Measurements from ENCODE around the gene NKAPD1. TPM values are rescaled to one million over a fixed set of nuclear protein-coding genes. Genes with fewer than 3 reads are reported as not detected.
A peak's percentile ranks its signal among the peaks of the same experiment; 100 is the strongest.

The NKAPD1 gene
- total and polyA plus RNA-seq, 9 of the 15 experiments (the other 6 are each of a cell fraction or from before 2014, with no cell fraction given): 14.1 to 73.5 (median 29.3) TPM

DNA sequence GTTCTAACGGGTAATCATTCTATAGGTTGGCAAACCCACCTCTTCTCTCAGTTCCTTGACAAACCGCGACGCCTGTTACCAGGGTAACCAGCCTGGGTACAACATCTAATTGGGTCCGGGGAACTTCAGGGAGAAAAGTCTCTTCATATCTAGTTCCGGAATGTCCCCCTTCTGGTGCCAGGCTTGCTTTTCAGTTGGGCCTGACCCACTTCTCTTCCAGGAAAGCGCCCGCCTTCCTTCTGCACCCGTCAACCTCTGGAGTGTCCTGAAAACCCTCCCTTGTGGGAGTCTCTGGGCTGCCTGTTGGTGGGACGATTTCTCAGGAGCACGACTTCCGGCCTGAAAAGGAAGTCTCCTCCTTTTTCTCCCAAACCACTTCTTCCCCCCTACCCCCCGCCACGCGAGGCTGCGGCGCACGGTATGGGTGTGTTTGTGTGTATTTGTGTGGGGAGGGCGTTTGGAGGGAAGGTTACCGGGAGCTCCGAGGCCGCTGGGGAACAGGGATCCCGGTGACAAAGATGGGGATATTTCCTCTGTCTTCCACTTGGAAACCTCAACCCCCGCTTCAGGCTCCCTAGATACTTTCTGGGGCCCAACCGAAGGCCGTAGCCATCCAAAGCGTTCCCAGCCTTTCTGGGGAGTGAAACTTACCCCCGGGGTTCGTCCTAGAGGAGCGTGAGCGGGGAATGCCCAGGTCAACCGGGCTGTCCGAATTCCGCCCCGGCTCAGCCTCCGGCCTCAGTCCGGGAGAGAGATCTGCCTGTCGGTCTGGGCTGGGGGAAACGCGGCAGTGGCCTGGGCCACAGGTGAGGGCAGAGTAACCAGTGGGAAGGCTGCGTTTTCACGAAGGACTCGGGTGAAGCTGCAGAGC lies at the start of gene NKAPD1, which contains the start of gene PIH1D2 (continued):
- no peak for TF ChIP-seq FOXA1 (IDR thresholded peaks at IDR 0.05; ENCODE audit: borderline replicate concordance)
- TF ChIP-seq SLC30A9 (CRISPR knock-in tag; IDR thresholded peaks at IDR 0.05): no peak
- TF ChIP-seq, protein P1, sequence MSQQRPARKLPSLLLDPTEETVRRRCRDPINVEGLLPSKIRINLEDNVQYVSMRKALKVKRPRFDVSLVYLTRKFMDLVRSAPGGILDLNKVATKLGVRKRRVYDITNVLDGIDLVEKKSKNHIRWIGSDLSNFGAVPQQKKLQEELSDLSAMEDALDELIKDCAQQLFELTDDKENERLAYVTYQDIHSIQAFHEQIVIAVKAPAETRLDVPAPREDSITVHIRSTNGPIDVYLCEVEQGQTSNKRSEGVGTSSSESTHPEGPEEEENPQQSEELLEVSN (IDR thresholded peaks at IDR 0.05; ENCODE audit: borderline replicate concordance in 1 of 2, extremely low read depth in 1 of 2, insufficient read depth in 1 of 2, insufficient read length in 1 of 2, low read depth in 1 of 2, low read length in 1 of 2, poor library complexity in 1 of 2, severe bottlenecking in 1 of 2): peak in 1 of 2 experiments; percentile 4
- peak; percentile 54; the same call in 1 of the 2 replicates for TF ChIP-seq RAD51 (IDR thresholded peaks at IDR 0.05; ENCODE audit: borderline replicate concordance, low read depth)
- no peak for TF ChIP-seq ZNF354B (CRISPR knock-in tag; IDR thresholded peaks at IDR 0.05)
- TF ChIP-seq, protein P2, sequence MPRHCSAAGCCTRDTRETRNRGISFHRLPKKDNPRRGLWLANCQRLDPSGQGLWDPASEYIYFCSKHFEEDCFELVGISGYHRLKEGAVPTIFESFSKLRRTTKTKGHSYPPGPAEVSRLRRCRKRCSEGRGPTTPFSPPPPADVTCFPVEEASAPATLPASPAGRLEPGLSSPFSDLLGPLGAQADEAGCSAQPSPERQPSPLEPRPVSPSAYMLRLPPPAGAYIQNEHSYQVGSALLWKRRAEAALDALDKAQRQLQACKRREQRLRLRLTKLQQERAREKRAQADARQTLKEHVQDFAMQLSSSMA (CRISPR knock-in tag; IDR thresholded peaks at IDR 0.05): peak; percentile 71; the same call in 1 of the 2 replicates
- peak; percentile 89 to 90; a peak in 3 of 4 replicates for TF ChIP-seq FOXK2 (conservative IDR thresholded peaks at IDR 0.05 in 1 of 2, IDR thresholded peaks at IDR 0.05 in 1 of 2; ENCODE audit: low read depth in 2 of 2)
- TF ChIP-seq XRCC4 (IDR thresholded peaks at IDR 0.05; ENCODE audit: extremely low read depth, insufficient read depth, insufficient read length): no peak
- TF ChIP-seq MTA1 (IDR thresholded peaks at IDR 0.05; ENCODE audit: borderline replicate concordance): peak; percentile 66; the same call in 1 of the 2 replicates
- no peak for TF ChIP-seq ZNF75A (CRISPR knock-in tag; IDR thresholded peaks at IDR 0.05)
- TF ChIP-seq, protein P3, sequence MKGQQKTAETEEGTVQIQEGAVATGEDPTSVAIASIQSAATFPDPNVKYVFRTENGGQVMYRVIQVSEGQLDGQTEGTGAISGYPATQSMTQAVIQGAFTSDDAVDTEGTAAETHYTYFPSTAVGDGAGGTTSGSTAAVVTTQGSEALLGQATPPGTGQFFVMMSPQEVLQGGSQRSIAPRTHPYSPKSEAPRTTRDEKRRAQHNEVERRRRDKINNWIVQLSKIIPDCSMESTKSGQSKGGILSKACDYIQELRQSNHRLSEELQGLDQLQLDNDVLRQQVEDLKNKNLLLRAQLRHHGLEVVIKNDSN (CRISPR knock-in tag; IDR thresholded peaks at IDR 0.05): 0 out of 2 replicates have a peak, but pooled peaks have one; percentile 40
- no peak for TF ChIP-seq ZNF224 (CRISPR knock-in tag; IDR thresholded peaks at IDR 0.05)
- TF ChIP-seq MYC (IDR thresholded peaks at IDR 0.05; ENCODE audit: low read depth, low read length): peak; percentile 90
- TF ChIP-seq MYC (CRISPR knock-in tag; IDR thresholded peaks at IDR 0.05; ENCODE audit: borderline replicate concordance, low read depth): no peak
- TF ChIP-seq DNMT1 (IDR thresholded peaks at IDR 0.05): peak; percentile 91; the same call in 1 of the 2 replicates
- TF ChIP-seq KLF13 (tag; IDR thresholded peaks at IDR 0.05; ENCODE audit: borderline replicate concordance, low read depth): peak; percentile 42; the same call in 1 of the 2 replicates
- 0 out of 2 replicates have a peak, but pooled peaks have one; percentile 21 for TF ChIP-seq ZBTB17 (CRISPR knock-in tag; IDR thresholded peaks at IDR 0.05)
- peak; percentile 87 to 89; a peak in 3 of 4 replicates for TF ChIP-seq SIN3A (IDR thresholded peaks at IDR 0.05; ENCODE audit: borderline replicate concordance in 2 of 2, control insufficient read depth in 1 of 2, low read depth in 2 of 2, low read length in 2 of 2)
- TF ChIP-seq DPF2 (IDR thresholded peaks at IDR 0.05): peak; percentile 74; the same call in 1 of the 2 replicates
- TF ChIP-seq, protein P4, sequence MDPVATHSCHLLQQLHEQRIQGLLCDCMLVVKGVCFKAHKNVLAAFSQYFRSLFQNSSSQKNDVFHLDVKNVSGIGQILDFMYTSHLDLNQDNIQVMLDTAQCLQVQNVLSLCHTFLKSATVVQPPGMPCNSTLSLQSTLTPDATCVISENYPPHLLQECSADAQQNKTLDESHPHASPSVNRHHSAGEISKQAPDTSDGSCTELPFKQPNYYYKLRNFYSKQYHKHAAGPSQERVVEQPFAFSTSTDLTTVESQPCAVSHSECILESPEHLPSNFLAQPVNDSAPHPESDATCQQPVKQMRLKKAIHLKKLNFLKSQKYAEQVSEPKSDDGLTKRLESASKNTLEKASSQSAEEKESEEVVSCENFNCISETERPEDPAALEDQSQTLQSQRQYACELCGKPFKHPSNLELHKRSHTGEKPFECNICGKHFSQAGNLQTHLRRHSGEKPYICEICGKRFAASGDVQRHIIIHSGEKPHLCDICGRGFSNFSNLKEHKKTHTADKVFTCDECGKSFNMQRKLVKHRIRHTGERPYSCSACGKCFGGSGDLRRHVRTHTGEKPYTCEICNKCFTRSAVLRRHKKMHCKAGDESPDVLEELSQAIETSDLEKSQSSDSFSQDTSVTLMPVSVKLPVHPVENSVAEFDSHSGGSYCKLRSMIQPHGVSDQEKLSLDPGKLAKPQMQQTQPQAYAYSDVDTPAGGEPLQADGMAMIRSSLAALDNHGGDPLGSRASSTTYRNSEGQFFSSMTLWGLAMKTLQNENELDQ (CRISPR knock-in tag; IDR thresholded peaks at IDR 0.05; ENCODE audit: borderline replicate concordance): no peak; the same call in 1 of the 2 replicates
- 0 out of 2 replicates have a peak, but pooled peaks have one; percentile 19 for TF ChIP-seq ZKSCAN1 (IDR thresholded peaks at IDR 0.05; ENCODE audit: low read depth, low read length)
- TF ChIP-seq SMARCE1 (IDR thresholded peaks at IDR 0.05): peak; percentile 59; the same call in 1 of the 2 replicates
